ENCODE measurements around the gene TMOD1.

DNA sequence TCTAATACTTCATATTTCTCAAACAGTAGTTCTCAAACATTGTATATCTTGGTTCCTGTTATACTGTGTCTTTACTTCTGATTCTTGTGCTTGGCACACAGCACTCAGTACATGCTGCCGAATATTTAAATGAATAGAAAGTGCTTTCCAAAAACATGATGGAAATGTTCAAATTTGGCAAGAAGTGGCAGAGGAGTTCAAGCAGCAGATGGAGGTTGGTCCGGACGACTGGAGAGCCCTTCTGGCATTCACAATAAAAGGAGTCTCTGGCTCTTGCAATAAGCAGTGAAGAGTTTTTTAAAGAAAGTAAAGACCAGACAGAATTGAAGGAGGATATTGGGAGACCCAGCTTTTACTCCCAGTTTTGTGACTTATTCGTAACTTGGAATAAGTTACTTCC, 95.4 kb downstream of the TMOD1 start:
- TF ChIP-seq, protein P1, sequence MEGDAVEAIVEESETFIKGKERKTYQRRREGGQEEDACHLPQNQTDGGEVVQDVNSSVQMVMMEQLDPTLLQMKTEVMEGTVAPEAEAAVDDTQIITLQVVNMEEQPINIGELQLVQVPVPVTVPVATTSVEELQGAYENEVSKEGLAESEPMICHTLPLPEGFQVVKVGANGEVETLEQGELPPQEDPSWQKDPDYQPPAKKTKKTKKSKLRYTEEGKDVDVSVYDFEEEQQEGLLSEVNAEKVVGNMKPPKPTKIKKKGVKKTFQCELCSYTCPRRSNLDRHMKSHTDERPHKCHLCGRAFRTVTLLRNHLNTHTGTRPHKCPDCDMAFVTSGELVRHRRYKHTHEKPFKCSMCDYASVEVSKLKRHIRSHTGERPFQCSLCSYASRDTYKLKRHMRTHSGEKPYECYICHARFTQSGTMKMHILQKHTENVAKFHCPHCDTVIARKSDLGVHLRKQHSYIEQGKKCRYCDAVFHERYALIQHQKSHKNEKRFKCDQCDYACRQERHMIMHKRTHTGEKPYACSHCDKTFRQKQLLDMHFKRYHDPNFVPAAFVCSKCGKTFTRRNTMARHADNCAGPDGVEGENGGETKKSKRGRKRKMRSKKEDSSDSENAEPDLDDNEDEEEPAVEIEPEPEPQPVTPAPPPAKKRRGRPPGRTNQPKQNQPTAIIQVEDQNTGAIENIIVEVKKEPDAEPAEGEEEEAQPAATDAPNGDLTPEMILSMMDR (IDR thresholded peaks at IDR 0.05) = no peak
- no peak for TF ChIP-seq POLR2AphosphoS5 (IDR thresholded peaks at IDR 0.05; ENCODE audit: insufficient read depth in 1 of 2, low read depth in 1 of 2)

Data from vagina (tissue), 2 donors.